ENCODE measurements around the gene AIFM2. TPM values are rescaled to one million over a fixed set of nuclear protein-coding genes. Genes with fewer than 3 reads are reported as not detected.

Gene AIFM2
- polyA plus RNA-seq, 1 of the 3 experiments (the other 2 are of a cell fraction), result 9.5 TPM

GRCh38 chr10:70146489-70147258 lies 14.0 kb upstream of the AIFM2 start, which contains the start of gene TYSND1 (continued):
- TF ChIP-seq IRF3 (IDR thresholded peaks at IDR 0.05; ENCODE audit: low read depth, low read length) (peak; percentile 35; the same call in 1 of the 2 replicates), MAX (IDR thresholded peaks at IDR 0.05; ENCODE audit: low read depth) (peak; percentile 14; the same call in 1 of the 2 replicates)

- Histone ChIP-seq H3K27ac (ENCODE audit: low read depth in 2 of 2, low read length in 1 of 2) (peak overlapping the region; percentile 91 to 92), H3K9ac (peak overlapping the region; percentile 78; the same call in 1 of the 2 replicates), H3K4me1 (ENCODE audit: control insufficient read depth in 1 of 2, insufficient read depth in 2 of 2, low read depth in 1 of 2, low read length in 1 of 2) (peaks cover 5 to 27% of the 10 kb centered on the region in 2 experiments; a peak in 3 of 4 replicates), H3K9me2 (no peaks in the 10 kb centered on the region), H3K27me3 (ENCODE audit: insufficient read depth) (no peaks in the 10 kb centered on the region), H3K79me2 (ENCODE audit: insufficient read depth) (peaks cover 50% of the 10 kb centered on the region; the same call in 1 of the 2 replicates), H3F3A (replicated peaks; ENCODE audit: insufficient read depth) (peaks cover 36% of the 10 kb centered on the region), H4K20me1 (ENCODE audit: insufficient read depth) (no peaks in the 10 kb centered on the region), H3K4me2 (peak overlapping the region; percentile 82), H2AFZ (ENCODE audit: low read depth) (0 out of 2 replicates have a peak overlapping the region, but pooled peaks have one; percentile 32), H3K9me3 (no peaks in the 10 kb centered on the region), H3K36me3 (replicated peaks in 1 of 2; ENCODE audit: control insufficient read depth in 1 of 2, insufficient read depth in 2 of 2, low read length in 1 of 2) (peaks cover 11 to 19% of the 10 kb centered on the region in 2 experiments), H3K4me3 (ENCODE audit: low read depth in 2 of 2, low read length in 1 of 2) (peak overlapping the region; percentile 68 to 71)
- ChIA-PET CTCF (interaction anchor here (0.6 to 10.8 kb wide), 48 partner anchors 8 to 1303 kb away, joined by 3 to 157 read pairs (median 4); partner anchors contain the start of genes AIFM2 and MACROH2A2), POLR2A (interaction anchor here (0.6 to 1.5 kb wide), 11 partner anchors 11 to 1190 kb away, joined by 3 to 10 read pairs (median 4); partner anchors contain the start of genes DDX21 and SAR1A)
- 0% methylated on average over 20 of the region's 98 CpGs for WGBS (ENCODE audit: low lambda C conversion rate)
- peak; percentile 89 for DNase-seq
- no peak for TF ChIP-seq TEAD4 (IDR thresholded peaks at IDR 0.05; ENCODE audit: borderline replicate concordance, insufficient read depth)
- no peak for TF ChIP-seq GABPA (IDR thresholded peaks at IDR 0.05; ENCODE audit: low read depth)
- TF ChIP-seq REST (IDR thresholded peaks at IDR 0.05; ENCODE audit: low read depth, low read length), result no peak
- no peak for TF ChIP-seq USF2 (IDR thresholded peaks at IDR 0.05; ENCODE audit: borderline replicate concordance, low read depth, low read length)
- peak; percentile 84 for TF ChIP-seq MAX (IDR thresholded peaks at IDR 0.05; ENCODE audit: low read depth)
- no peak for TF ChIP-seq RAD21 (IDR thresholded peaks at IDR 0.05; ENCODE audit: low read length)
- no peak for TF ChIP-seq PBX3 (IDR thresholded peaks at IDR 0.05)
- no peak for TF ChIP-seq USF1 (IDR thresholded peaks at IDR 0.05; ENCODE audit: borderline replicate concordance, low read depth)
- TF ChIP-seq MEF2A (IDR thresholded peaks at IDR 0.05; ENCODE audit: borderline replicate concordance, low read depth), result no peak
- TF ChIP-seq JUND (IDR thresholded peaks at IDR 0.05), result no peak
- TF ChIP-seq NFIC (IDR thresholded peaks at IDR 0.05; ENCODE audit: borderline replicate concordance), result no peak
- no peak for TF ChIP-seq FOXJ3 (CRISPR knock-in tag; IDR thresholded peaks at IDR 0.05)
- no peak for TF ChIP-seq RXRA (IDR thresholded peaks at IDR 0.05; ENCODE audit: borderline replicate concordance, low read depth)
- TF ChIP-seq NRF1 (IDR thresholded peaks at IDR 0.05; ENCODE audit: low read depth, low read length), result no peak
- TF ChIP-seq GATA2 (CRISPR knock-in tag; IDR thresholded peaks at IDR 0.05), result no peak
Observed at GRCh38 chr10:70145666-70146488, 13.3 kb upstream of the AIFM2 start.
